Measurements from ENCODE around the gene GAR1.
"Not testable (repeated sequence)": the region's sequence is repeated elsewhere in the genome, so short reads cannot be mapped to it uniquely, and the experiment has no call there.

GAR1 gene

GRCh38 chr4:109815151-109816081 lies at the start of gene GAR1:
TSS of gene GAR1 (plus strand) at chr4:109815762. CDS start at chr4:109816165, 403 bp downstream.
- DNase-seq (ENCODE audit: low spot score) = peak; percentile 91

GRCh38 chr4:109782092-109782491 lies 33.5 kb upstream of the GAR1 start:
- not testable (repeated sequence) for DNase-seq (ENCODE audit: low spot score)

DNA sequence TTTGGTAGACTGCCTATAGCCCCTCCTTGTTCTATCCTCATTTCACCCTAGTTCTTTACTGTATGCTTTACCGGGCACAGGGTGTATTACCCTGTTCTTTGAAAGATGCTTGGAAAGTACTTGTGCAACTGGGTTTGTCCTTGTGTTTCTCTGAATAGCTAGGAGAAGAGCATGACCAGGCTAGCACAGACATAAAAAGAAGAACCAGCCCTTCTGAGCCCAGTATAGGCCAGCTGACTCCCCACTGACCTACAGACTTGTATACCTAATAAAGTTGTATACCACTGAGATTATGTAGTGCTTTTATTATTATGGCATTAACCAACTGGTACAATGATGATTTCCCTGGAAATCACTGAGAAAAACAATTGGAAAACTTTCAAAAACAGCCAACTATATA lies 28.7 kb upstream of the GAR1 start:
- DNase-seq (ENCODE audit: low spot score) = no peak

DNA sequence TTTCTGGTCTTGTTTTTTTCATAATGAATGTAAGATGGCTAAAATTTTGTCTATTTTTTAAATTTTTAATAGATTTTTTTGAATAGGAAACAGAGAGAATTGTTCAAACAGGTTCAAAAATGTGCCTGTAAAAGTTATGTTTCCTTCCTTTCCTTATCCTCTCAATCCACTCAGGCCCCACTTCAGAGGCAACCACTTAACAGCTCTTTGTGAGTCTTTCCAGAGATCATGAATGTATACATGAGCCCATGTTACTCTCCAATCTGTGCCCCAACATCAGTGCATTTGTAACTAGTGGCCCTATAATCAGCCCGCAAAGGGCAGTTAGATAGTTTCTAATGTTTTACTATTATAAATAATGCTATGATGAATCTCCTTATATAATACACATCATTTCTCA lies 27.8 kb upstream of the GAR1 start:
- no peak for DNase-seq (ENCODE audit: low spot score)

DNA sequence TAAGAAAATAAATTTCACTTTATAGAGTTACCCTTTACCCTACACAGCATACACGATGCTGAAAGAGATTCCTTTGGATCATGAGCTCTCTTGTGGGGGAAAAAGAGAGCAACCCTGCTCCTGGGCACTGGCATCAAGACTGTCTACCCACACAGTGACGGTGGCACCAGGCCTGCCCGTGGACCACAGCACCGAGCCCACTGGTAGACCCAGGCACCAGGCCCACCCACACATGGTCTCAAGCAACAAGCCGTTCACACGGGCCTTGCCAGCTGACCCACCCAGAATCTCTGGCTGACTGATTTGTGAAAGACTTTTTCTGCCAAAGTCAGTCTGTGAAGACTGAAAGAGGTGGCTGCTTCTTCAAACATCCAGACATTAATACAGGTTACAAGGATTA lies 20.5 kb upstream of the GAR1 start:
- DNase-seq (ENCODE audit: low spot score) = no peak

DNA sequence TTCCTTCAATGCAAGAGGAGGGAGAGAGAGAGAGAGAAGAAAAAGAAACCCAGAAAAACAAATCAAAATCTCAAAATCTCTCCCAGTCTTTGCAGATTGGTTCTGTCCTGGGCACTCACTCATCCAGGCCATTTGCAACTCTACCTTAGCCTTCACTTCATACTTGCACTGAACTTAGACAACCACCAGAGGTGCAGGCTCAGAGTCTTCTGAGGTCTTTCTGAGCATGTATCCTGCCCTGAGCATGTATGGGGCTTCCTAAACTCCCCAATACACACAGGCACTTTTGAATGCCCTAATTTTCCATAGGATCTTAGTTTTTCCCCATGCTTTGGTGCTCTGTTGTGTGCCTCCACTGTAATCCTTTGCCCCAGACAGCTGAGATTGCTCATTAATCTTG lies 16.7 kb upstream of the GAR1 start:
- DNase-seq (ENCODE audit: low spot score) = no peak

DNA sequence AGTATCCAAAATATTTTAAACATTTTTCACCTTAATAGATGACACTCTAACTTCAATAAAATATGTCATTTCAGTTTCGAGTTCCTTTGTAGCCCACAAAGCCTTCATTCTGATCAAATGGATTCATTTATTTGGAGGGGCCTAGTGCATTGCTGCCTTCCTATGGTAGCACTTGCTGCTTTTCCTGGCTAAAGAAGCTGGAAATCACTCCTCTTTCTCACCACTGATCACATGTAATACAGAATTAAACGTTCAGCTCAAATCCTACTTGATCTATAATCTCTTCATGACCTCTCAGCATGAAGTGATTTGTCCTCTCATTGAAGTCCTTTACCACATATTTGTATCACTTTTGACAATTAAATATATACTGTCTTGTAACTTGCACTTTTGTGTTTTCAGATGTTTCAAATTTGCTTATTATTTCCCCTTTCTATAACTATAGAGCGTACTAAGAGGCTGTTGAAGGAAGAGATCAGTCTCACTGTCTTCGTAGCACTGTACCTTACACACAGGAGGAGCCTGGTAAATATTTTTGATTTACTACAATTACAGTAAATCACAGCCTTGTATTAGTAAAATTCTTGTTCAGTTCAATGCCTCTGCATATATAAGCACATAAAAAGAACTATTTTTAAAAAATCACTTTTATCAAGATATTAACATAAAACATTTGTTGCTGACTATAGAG lies 14.3 kb upstream of the GAR1 start:
- DNase-seq (ENCODE audit: low spot score) = no peak

GRCh38 chr4:109801895-109802319 lies 13.7 kb upstream of the GAR1 start, which contains the start of gene CFI:
TSS of gene CFI (minus strand) at chr4:109801999. CDS start at chr4:109801971, 28 bp downstream.
- DNase-seq (ENCODE audit: low spot score) = peak; percentile 28

- peak; percentile 21 for DNase-seq (ENCODE audit: low spot score)
These were observed 11.5 kb upstream of the GAR1 start for GRCh38 chr4:109803924-109804571.

DNA sequence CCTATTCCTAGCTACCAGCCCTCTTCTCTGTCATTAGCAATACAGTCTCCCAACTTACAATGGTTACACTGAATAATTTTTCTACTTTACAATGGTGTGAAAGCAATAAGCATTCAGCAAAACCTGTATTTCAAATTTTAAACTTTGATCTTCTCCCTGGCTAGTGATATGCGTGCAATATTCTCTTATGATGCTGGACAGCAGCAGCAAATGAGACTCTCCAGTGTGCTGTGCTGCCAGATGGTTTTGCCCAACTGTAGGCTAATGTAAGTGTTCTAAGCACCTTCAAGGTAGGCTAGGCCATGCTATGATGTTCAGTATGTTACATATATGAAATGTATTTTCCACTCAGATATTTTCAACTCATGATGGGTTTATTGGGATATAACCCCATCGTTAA lies 5.9 kb upstream of the GAR1 start:
- no peak for DNase-seq (ENCODE audit: low spot score)

DNA sequence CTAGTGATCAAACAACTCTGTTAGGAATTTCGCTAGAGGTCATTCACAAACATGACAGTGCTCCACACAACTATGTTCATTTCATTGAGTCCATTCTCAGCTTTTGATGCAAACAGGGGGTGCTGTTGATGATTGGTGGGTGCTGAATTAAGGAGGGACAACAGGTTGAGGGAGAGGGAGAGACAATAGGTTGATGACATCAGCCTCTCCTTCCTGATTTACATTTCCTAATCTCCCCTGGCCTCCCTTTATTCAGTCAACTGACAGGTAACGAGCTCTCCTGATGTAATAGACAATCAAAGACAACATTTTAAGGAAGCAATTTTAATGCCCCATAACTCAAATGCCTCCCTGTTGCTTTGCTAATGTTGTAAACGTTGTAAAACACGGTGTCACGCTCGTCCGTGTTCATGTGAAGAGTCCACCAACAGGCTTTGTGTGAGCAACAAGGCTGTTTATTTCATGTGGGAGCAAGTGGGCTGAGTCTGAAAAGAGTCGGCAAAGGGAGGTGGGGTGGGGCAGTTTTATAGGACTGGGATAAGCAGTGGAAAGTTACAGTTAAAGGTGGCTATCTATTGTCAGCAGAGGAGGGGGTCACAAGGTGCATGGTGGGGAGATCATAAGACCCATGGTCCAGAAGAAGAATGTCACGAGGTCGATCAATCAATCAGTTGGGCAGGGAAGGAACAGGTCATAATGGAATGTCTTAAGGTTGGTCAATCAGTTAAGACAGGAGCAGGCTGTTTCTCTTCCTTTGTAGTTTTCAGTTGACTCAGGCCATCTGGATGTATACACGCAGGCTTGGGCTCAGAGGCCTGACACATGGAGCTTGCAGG lies 4.8 kb upstream of the GAR1 start:
- no peak for DNase-seq (ENCODE audit: low spot score)

DNA sequence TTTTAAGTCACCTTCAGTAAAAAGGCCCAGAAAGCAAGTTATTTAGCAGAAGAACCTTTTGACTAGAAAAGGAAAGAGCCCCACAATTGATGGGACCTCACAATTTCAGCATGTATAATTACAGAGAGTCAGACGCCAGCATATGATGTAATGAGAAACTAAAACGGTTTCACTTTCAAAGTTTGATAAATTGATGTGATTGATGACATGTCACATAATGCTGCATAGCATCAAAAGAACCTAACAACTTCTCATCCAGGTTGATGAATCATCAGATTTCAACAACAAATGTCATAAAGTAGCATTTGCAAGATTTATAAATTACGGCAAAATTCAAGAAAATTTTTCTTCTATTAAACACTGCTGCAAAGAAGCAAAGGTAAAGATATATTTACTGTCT lies 3.9 kb upstream of the GAR1 start:
- DNase-seq (ENCODE audit: low spot score) = no peak

- no peak for DNase-seq (ENCODE audit: low spot score)
These were observed 500 bp downstream of the GAR1 start for GRCh38 chr4:109816082-109816442.

- no peak for DNase-seq (ENCODE audit: low spot score)
These were observed 1.3 kb downstream of the GAR1 start for GRCh38 chr4:109816894-109817293.

DNA sequence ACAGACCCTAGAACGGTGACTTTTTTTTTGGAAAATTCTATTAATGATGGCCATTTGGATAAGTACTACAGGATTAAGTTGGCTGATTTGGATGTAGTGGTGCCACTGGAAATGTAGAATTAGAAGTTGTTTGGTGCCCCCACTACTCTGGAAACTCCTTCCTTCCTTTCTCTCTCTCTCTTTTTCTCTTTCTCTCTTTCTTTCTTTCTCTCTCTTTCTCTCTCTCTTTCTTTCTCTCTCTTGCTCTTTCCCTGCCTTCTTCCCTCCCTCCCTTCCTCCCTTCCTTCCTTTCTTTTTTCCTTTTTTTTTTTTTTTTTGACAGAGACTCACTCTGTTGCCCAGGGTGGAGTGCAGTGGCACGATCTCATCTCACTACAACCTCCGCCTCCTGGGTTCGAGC lies 2.7 kb downstream of the GAR1 start:
- DNase-seq (ENCODE audit: low spot score) = no peak

GRCh38 chr4:109820563-109820962 lies 5.0 kb downstream of the GAR1 start:
- no peak for DNase-seq (ENCODE audit: low spot score)

DNA sequence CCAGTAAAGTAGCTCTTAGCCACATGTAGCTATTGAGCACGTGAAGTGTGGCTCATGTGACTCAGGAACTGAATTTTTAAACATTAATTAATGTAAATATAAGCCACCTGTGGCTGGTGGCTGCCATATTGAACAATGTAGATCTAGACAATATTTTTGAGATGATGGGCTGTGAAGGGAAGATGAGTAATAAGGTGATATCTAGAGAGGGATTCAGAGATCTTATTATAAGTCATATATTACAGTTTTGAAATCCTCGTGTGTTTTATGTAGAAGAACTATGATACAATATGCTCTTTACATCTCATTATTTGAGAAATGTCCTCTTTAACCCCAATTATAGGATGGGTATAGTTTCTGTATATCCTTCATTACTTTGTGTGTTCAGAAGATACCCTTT lies 5.6 kb downstream of the GAR1 start:
- DNase-seq (ENCODE audit: low spot score) = no peak

- DNase-seq (ENCODE audit: low spot score) = peak; percentile 22
These were observed 11.2 kb downstream of the GAR1 start for GRCh38 chr4:109826719-109827118.

DNA sequence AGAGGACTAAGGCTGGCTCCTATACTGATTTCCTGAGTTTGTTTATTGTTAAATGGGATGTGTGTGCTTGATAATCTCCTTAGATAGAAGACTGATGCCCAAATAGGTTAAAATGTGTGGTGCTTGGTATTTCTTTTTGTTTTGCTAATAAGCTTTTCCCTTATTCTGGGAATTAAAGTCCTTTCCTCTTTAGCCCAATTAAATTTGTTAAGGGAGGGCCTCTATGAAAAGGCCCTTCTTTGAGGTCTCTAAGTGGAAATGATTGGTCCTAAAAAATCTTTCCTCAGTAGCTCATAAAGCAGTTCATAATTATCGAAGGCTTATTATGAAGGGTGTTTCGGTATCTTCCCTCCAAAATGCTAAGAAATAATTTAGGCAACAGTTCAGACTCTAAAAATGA lies 12.1 kb downstream of the GAR1 start, which contains the start of gene RRH:
TSS of gene RRH (plus strand) at position 301 of the 400 bp plus-strand sequence. CDS start at position 357, 56 bp downstream.
- DNase-seq (ENCODE audit: low spot score) = no peak

DNA sequence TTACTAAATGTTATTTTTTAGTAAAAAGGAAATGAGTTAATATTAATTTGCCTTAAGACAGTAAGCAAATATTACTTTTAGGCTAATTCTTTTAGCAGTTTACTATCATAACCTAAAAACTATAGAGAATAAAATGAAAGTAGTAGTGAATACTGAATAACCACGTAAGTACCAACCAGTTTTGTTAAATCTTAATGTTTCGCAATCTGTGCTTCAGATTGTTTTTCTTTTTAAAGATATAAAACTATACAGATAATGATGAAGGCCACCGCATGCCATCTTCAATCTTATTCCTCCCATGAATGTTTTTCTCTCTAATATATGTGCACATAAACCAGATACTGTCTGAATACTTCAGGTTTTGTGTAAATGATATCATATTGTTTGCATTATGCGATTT lies 18.2 kb downstream of the GAR1 start:
- no peak for DNase-seq (ENCODE audit: low spot score)

DNA sequence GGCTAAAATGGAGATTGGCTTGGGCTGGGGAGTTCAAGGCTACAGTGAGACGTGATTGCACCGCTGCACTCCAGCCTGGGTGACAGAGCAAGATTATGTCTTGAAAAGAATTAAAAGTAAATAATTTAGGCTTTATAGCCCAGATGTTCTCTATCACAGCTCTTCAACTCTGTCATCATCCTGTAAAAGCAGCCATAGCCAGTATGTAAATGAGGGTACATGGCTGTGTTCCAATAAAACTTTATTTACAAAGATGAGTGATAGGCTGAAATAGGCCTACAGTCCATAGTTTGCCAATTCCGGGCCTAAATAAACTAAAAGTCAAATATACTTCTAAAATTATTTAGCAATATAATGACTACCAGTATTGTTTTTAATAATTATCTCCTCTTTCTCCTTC lies 21.4 kb downstream of the GAR1 start:
- DNase-seq (ENCODE audit: low spot score) = no peak
